Activated CD8-positive, alpha-beta memory T cell treated with anti-CD3 and anti-CD28 coated beads for 24 hours (primary cell): ENCODE data around the gene CCS.
"Not testable (repeated sequence)": the region's sequence is repeated elsewhere in the genome, so short reads cannot be mapped to it uniquely, and the experiment has no call there.

ENCODE experiments used
- DNase-seq: peaks from one replicate; pipeline ENCODE4 v3.0.0-alpha.2; 2020

The CCS gene

GRCh38 chr11:66631883-66632282, 38.9 kb downstream of the CCS start:
- no peak for DNase-seq

- DNase-seq, result no peak
Observed at GRCh38 chr11:66632952-66633351, 40.0 kb downstream of the CCS start.

- no peak for DNase-seq
Observed at GRCh38 chr11:66636411-66636810, 43.4 kb downstream of the CCS start.

GRCh38 chr11:66637557-66638176, 44.7 kb downstream of the CCS start:
- no peak for DNase-seq

- DNase-seq, result peak; percentile 95
Observed at GRCh38 chr11:66638177-66639065, 45.4 kb downstream of the CCS start, which contains the start of gene RBM4. Gene RBM4 (plus strand): TSS chr11:66638703. CDS start chr11:66639712, 1,009 bp downstream.

GRCh38 chr11:66639066-66639813, 46.3 kb downstream of the CCS start:
- DNase-seq, result no peak

- not testable (repeated sequence) for DNase-seq
Observed at GRCh38 chr11:66639814-66640340, 46.9 kb downstream of the CCS start.

GRCh38 chr11:66641834-66642233, 48.8 kb downstream of the CCS start:
- no peak for DNase-seq

- no peak for DNase-seq
Observed at GRCh38 chr11:66643745-66644437, 50.9 kb downstream of the CCS start.

GRCh38 chr11:66646828-66647227, 53.8 kb downstream of the CCS start:
- no peak for DNase-seq

GRCh38 chr11:66649903-66650302, 56.9 kb downstream of the CCS start:
- no peak for DNase-seq

- no peak for DNase-seq
Observed at GRCh38 chr11:66651016-66651415, 58.0 kb downstream of the CCS start.

- DNase-seq, result no peak
Observed at GRCh38 chr11:66652651-66653050, 59.7 kb downstream of the CCS start.

GRCh38 chr11:66653123-66653522, 60.1 kb downstream of the CCS start:
- no peak for DNase-seq
